NK-92 (cell line): Measurements from ENCODE around the gene RHEX.
"Not testable (repeated sequence)": the region's sequence is repeated elsewhere in the genome, so short reads cannot be mapped to it uniquely, and the experiment has no call there.

Experiments
- DNase-seq: peaks from one replicate; lab custom pipeline; 2025; ENCODE audit not compliant: unreplicated experiment; lab: John Stamatoyannopoulos, UW

The RHEX gene, protein sequence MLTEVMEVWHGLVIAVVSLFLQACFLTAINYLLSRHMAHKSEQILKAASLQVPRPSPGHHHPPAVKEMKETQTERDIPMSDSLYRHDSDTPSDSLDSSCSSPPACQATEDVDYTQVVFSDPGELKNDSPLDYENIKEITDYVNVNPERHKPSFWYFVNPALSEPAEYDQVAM

DNA sequence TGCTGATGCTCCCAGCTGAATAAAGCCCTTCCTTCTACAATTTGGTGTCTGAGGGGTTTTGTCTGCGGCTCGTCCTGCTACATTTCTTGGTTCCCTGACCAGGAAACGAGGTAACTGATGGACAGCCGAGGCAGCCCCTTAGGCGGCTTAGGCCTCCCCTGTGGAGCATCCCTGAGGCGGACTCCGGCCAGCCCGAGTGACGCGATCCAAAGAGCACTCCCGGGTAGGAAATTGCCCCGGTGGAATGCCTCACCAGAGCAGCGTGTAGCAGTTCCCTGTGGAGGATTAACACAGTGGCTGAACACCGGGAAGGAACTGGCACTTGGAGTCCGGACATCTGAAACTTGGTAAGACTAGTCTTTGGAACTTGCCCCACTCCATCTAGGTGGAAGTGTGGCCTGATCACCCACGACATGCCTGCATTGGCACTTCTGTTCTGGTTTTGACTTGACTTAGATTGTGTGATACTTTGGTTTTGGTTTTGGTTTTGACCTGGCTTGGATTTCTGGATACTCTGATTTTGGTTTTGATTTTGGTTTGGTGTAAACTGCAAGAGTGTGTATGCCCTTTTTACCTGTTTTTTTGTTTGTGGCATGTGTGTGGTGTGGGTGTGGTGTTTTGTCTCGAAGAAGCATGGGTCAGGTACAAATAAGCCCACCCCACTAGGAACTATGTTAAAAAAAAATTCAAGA lies at the start of gene RHEX:
TSS of gene RHEX (plus strand) at position 255 of the 692 bp plus-strand sequence. CDS start 44,656 bp downstream, outside the sequence.
- not testable (repeated sequence) for DNase-seq

DNA sequence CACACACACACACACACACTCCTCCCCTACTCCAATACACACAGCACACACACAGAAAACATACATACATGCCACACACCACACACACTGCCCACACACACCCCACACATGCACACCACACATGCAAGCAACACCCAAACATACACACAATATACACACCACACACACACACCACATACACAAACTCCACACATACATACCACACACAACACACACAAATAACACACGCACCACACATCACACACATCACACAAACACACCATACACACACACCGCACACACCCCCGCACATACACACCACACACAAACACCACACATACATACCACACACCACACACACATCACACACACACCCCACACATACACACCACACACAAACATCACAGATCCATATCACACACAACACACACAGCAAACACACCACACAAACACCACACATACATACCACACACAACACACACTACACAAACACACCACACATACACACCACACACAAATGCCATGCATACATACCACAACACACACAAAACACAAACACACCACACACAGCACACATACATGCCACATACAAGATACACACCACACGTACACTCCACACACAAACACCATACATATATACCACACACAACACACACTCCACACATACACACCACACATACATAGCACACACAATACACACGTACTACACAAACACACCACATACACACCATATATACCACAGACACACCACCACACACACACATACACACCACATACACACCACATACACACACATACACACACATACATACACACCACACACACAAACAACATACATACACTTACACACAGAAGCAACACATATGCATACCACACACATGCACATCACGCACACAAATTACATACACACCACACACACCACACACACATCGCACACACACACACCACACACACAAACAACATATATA lies 48.8 kb upstream of the RHEX start:
- no peak for DNase-seq

DNA sequence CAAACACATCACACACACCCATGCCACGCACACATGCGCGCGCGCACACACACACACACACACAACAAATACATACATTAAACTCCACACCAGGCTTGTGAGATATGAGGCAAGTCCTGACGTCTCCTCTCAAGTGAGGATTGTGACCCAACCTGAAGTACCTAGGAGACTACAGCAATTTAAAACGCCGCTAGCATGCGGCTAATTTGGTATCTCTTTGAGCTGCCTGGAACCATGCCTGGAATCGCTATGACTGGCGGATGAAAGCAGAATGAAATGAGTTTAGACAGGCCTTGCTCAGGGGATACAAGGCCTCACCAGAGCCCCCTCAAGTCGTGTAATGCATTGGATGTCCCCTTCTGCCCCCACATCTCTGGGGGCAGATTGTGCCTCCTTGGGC lies 48.1 kb upstream of the RHEX start:
- no peak for DNase-seq

DNA sequence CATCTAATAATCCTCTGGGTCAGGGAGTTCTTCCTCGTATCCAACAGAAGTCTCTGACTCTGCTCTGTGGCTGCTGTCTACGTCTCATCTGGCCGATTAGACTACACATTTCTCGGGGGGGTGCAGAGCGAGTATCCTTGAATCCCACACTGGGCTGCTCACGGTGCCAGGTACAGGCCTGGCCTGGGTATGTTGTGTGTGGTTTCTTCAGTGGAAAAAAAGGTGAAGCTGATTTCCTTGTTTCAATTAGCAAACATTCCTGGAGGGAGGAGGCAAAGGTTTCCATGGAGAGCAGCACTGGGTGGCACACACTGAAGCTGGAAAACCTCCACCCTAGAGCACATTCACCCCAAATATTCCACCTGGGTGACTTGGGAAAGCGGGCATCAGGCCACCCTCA lies 47.7 kb upstream of the RHEX start:
- DNase-seq, result no peak

DNA sequence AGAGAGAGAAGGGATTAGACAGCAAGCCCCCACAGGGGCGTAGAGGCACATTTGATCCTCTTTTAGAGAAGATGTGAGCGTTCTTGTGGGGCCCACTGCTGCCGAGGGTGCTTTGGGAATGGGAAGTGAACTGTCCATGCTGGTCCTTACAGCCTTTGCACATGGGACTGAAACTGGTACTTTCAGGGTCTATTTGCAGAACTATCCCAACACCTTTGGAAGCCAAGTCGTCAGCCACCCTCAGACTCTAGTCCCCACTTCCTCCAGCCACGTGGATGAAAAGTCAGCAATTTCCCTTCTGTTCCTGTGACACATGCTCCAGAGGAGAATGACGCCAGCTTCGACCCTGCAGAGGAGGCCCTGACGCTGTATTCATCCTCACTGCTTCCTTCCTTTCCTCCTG lies 47.2 kb upstream of the RHEX start:
- DNase-seq, result no peak

DNA sequence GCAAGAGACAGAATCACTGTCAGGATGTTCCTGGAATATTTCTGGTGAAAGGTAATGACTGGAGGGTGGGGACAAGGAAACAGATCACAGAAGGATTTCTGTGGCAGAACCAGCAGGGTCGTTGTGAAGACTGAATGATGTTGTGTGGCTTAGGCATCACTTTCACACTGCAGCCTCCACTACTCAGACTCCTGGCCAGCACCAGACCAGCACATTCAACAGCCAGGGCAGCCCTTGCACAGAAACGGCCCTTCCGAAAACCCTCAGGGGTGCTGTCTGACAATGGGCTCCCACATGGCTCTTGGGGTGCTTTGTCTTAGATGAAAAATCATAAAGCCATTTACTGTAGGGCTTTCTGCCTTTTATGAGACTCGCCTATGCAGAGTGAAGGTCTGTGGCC lies 46.0 kb upstream of the RHEX start:
- no peak for DNase-seq

DNA sequence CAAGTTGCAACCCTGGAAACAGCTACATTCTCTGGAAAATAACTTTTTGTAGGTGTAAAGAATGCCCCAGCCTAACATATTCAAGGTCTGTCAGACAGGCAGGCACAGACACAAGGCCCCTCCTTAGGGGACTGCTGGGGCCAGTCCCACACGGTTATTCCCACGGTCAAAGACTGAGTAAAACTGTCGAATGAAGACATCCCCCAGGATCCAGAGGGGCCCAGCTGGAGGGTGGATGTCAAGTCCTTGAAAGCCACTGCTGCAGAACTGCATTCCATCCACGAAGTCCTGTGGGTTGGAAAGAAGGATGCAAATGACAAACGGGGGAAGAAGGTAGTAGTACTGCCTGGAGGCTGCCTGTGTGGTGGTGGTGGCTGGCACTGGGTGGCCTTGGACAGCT lies 42.9 kb upstream of the RHEX start:
- DNase-seq, result no peak

DNA sequence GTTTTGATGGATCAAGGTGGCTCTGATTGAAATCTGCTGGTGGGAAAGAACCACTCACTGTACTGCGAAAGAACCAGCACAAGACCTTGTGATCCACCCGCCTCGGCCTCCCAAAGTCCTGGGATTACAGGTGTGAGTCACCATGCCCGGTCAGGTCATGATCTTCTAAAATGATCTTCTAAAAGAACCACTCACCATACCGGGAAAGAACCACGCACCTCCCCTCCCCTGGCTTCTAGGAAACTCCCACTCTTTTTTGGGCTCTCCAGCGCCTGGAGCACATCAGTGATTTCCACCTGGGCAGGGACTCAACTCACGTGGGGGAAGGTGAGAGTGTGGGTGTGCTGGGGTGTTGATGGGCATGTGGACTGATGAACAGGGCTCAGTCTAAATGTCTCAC lies 41.9 kb upstream of the RHEX start:
- DNase-seq, result no peak

DNA sequence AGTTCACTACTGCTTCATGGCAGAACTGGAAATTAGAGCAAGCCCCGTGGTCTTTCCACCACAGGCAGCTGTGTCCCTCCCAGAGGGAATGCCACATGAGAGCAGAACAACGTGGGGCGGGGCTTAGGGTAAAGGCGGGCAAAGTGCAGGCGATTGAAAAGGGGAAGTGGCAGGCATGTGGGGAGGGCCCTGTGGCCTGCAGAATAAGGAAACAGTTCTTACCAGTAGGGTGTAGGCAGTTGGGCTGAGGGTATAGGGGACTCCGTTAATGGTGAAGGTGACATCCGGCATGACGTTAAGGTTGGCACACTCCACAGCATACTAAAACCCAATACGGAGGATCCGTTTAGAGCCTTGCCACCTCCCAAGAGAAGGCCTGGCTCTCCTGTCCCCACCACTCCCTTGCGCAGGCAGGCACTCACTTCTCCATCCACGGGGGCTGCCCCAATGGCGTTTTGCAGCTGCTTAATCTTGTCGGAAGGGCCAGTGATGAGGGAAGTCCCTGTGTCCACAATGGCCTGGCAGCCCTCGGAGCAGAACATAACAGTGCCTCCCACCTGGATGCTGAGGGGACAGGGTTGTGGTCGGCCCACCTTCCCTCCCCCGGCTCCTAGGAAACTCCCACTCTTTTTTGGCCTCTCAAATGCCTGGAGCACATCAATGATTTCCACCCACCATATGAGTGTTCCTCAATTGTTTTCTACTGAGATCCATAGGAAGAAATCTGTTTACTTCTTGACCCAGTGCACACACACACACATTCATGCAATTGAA lies 40.7 kb upstream of the RHEX start:
- DNase-seq, result no peak

DNA sequence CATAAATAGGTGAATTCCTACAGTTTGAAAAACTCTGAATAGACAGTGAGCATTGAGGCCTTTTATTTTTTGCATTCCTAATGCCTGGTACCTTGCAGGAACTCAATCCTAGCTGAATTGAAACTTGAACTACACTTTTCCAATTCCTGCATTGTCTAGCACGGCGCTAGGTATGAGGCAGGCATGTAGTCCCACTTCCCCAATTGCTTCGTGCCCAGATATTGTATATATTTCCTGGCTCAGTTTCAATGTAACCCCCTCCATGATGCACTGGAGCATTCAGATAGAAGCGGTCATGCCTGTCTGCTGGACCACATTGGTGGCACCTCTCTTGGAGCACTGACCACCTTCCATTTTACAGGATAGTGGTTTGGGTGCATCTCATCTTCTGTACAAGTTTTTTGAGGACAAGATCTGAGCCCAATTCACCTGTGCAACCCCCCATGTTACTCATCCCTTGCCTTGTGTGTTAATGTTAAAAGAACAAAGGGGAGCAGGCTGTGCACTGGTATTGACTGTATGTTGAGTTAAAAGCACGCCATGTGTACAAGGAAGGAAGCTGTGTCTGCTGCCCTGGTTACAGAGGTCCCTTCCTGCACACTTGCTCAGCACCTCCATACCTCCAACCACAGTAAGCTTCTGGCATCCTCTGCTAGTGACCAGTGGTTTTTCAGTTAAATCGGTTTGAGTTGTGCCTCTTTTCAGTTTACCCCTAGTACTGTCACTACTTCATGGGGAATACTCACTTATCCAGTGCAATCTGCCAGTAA lies 39.8 kb upstream of the RHEX start:
- no peak for DNase-seq

DNA sequence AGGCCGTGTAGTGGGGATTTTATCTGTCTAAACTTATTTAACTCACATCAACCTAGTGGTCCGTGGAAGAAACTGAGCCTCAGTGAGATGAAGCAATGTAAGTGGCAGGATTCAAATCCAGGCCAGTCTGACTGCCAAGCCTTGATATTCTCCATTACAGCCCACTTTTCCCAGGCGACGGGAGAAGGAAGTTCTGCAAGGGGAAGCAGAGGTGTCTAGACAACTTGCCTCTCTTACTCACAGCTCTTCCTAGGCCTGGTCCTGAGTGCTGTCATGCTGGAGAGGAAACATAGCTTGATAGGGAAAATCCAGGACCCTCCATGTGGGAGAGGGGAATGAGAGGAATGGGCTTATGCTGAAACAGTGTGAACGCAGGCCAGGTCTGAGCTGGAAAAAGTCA lies 38.4 kb upstream of the RHEX start:
- no peak for DNase-seq

DNA sequence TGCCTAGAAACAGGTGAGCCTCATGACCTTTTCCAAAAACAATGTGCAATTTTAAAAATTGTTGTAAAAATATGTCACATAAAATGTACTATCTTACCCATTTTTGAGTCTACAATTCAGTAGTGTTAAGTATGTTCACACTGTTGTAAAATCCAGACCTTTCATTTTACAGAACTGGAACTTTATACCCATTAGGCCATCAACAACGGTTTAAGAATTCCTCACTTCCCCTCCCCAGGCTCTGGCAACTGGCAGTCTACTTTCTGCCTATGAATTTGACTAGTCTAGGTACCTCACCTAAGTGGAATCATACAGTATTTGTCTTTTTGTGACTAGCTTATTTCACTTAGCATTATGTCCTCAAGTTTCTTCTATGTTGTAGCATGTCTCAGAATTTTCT lies 37.9 kb upstream of the RHEX start:
- DNase-seq, result no peak

DNA sequence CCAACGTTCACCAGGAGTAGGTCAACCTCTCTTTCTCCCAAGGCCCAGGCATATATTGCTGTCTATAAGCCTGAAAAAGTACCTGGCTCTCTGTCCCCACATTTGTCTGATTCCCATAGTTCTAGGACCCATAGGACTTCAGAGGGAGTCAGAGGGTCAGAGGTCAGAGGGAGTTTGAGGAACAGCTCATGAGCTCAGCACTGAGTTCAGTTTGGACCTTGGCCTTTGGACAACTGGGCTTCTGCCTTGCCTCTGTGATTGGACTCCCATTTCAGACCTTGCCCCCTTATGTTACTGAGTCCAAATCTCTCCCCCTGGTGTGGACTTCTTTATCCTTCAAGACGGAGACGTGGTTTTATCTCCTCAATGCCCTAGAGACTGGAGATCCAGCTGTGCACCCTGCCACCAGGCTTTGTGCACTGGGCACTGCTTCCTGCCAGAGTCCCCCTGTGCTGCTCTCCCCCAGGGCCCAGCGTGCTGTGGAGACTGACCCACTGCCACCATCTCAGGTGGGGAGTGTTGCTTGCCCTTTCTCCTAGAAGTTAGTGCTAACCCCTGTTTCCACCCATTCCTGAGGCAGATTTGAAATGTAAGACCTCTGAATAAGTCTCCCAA lies 32.5 kb upstream of the RHEX start:
- DNase-seq, result no peak

DNA sequence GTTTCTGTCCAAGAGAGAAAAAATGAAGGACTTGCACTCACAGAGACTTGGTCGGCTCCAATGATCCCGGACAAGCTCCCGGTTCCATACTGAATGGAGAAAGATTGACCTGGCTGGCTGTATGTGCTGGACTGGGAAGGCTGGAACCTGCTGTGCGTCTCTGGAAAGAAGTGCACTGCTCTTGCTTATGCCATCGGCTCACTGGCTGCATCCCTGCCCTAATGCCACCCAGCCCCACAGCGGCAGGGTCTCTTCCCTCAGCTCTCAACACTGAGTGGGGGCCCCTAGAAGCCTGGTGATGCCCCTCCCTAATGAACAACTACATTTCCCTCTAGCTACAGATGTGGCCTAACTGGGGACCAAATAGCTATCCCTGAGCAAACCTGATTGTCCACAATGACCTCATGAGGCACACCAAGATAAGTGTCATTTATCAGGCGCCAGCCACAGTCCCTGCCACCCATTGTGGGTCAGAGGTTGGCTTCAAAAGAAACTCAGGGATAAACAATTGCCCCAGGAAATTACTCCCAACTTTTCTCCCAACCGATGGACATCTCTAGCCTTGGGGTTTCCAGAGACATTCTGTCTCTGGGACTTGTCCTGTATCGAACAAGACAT lies 31.9 kb upstream of the RHEX start:
- no peak for DNase-seq

DNA sequence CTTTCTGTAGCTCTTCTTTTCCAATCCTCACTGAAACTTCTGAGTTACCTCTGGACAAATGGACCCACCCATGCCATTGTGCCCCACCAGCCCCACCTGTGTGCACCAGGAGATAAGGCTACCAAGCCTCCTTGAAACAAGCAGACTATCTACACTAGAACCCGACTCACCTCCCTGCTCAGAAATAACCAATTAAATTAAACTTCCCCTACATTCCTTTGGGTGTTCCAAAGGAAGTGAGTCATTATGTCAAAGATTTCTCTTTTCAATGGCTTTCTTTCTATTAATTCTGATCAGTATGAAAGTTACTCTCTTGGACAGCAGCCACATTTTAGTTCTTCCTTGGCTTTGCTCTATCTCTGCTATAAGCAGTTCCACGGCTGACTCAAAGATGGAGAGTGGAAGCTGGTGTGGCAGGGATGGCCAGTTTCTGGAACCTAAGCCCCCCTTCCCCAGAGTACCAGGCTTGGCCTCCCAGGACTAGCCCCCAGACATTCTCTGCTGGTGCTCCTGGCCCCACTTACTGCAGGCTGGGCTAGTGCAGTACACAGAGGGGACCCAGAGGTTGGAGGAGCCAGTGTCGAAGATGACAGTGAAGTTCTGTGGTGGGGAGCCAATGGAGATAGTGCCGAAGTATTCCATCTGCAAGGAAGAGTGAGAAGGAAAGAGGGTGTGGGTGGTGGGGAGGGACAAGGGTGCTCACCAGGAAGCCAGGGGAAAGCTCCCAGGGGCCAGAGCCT lies 31.2 kb upstream of the RHEX start:
- no peak for DNase-seq

DNA sequence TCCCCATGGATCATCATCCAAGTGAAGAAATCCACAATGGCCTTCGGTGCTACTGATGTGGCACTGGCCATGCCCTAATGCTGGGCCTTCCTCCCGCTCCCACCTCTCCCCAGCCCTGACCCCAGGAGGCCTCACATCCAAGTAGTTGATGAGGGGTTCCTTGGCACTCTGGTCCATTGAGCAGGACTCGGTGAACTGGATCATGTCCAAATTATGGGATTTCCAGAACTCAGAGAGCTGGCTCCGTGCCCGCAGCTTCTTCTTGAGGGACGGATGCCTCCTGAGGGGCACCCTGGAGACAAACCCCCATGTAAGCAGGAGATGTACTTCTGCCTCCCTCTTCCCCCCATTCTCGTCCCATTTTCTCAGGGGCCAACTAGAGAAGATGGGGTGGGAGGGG lies 30.2 kb upstream of the RHEX start:
- no peak for DNase-seq

DNA sequence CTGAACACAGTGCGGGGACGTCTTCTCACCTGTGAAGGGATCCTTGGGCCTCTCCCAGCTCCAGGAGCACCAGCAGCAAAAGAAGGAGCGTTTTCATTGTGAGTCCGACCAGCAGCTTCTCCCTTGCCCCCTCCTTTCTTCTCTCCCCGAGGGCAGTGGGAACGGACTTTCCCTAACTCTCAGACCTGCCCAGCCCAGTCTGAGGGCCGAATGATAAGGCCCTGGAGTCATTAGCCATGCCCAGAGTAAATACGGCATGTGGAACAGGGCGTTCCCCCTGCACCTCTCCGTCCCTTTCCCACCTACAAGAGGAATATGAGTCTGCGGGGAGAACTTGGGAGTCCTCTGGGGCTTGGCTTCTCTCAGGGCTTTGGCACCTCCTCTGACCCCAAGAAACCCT lies 29.3 kb upstream of the RHEX start, which contains the start of gene CTSE:
TSS of gene CTSE (minus strand) at position 201 of the 400 bp plus-strand sequence. CDS start at position 97, 104 bp downstream.
- DNase-seq, result no peak

DNA sequence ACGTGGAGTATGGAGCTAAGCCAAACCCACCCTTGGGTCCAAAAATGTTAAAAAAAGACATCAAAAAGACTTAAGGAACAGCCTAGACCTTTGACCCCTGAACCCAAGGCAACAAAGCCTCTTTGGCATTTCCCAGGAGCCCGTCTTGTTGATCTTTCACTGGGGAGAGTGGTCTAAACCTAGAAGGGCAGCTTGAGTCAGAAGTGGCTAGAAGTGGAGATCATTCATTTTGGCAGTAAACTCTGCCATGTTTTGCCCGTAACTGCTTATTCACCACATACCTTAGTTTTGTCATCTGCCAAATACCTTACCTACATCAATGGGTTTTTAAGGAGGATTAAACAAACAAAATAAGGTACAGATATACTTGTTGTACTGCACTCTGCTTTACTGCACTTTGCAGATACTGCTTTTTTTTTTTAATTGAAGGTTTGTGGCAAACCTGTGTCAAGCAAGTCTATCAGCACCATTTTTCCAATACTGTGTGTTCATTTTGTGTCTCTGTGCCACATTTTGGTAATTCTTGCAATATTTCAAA lies 27.6 kb upstream of the RHEX start:
- no peak for DNase-seq

DNA sequence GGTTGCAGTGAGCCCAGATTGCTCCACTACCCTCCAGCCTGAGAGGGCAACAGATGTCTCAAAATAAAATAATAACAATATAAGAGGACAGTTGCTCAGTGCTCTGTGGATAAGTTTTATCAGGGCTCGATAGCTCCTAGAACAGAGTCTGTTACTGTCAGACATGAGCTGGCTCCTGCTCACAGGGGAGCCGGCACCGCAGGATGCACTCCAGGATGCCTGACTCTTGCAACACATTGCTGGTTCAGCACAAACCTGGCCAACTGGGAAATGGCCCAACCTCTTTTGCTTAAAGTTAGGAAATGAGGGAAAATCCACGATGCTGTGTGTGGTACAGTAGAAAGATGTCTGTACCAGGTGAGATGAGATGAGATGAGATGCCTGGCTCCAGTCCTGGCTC lies 23.5 kb upstream of the RHEX start:
- DNase-seq, result no peak
